Right lobe of liver (tissue), 6 donors: ENCODE data around the gene MTA2. TPM values are rescaled to one million over a fixed set of nuclear protein-coding genes. Genes with fewer than 3 reads are reported as not detected.
A peak's percentile ranks its signal among the peaks of the same experiment; 100 is the strongest.
"Not testable (repeated sequence)": the region's sequence is repeated elsewhere in the genome, so short reads cannot be mapped to it uniquely, and the experiment has no call there.

Source experiments
- ATAC-seq, 4 donors: fragments of 200-7000 bp; cut with Tn5 transposase; one replicate each; pipeline ENCODE4 v1.9.1; 2020; ENCODE audit warnings: mild to moderate bottlenecking in 4 of 4, moderate library complexity in 4 of 4
- DNase-seq, 3 donors: peaks; one replicate each; pipeline ENCODE4 v3.0.0-alpha.2; 2020
- H3K27ac ChIP-seq, 3 donors: fragments of 200-600 bp; one replicate each; pipeline ENCODE4 v1.8.0; 2022
- H3K27me3 ChIP-seq, 2 donors: fragments of 200-600 bp; one replicate each; pipeline ENCODE4 v1.8.0; 2022
- H3K36me3 ChIP-seq, 4 donors: fragments of 200-600 bp; sonication (generic) in 1 of 4; one replicate each; pipeline versions ENCODE4 v1.5.1 to v1.8.0; 2017 to 2022; ENCODE audit warnings: control low read depth in 1 of 4
- H3K4me1 ChIP-seq, 4 donors: fragments of 200-600 bp; sonication (generic) in 1 of 4; one replicate each; pipeline versions ENCODE4 v1.5.1 to v1.8.0; 2017 to 2022; ENCODE audit warnings: control low read depth in 1 of 4
- H3K4me3 ChIP-seq, 3 donors: fragments of 200-600 bp; one replicate each; pipeline ENCODE4 v1.8.0; 2022
- H3K9me3 ChIP-seq, 4 donors: fragments of 200-600 bp; sonication (generic) in 1 of 4; one replicate each; pipeline versions ENCODE4 v1.5.1 to v1.8.0; 2017 to 2022; ENCODE audit warnings: control low read depth in 1 of 4
- POLR2A ChIP-seq: fragments of 450-650 bp; IDR thresholded peaks from one replicate; pipeline ENCODE4 v1.6.1; 2017; ENCODE audit warnings: antibody characterized with exemption, mild to moderate bottlenecking
- WGBS: methylation state at CpG from one replicate; pipeline ENCODE4 v1.1.6; 2018; ENCODE audit warnings: low coverage, low lambda C conversion rate; ENCODE audit not compliant: insufficient coverage; ENCODE audit errors: missing lambda C conversion rate; 5-methylcytosine and 5-hydroxymethylcytosine counted together
- intact Hi-C, 2 donors: fragments of 100-400 bp; cut with DNase I; formaldehyde crosslinking; loops; one replicate each; pipeline versions ENCODE4 v1.11.2 to v1.14.1; 2022
- total RNA-seq, 6 experiments: library from RNA; depleted of rRNA in 2 of 6; stranded (reverse); fragments of >200 nt in 2 of 6; fragmentation: NEBNext Ultra II Directional in 3 of 6; extraction: Animal tissue kit (Norgen Biotek cat#: 25700) in 3 of 6; gene quantifications; one replicate each; pipeline versions ENCODE4 v1.1.0 to v1.2.4, GENCODE V29; 2016 to 2023
- TF ChIP-seq, protein P1 (sequence below), 4 donors: fragments of 200-600 bp in 3 of 4; fragments of 450-650 bp in 1 of 4; IDR thresholded peaks; one replicate each; pipeline versions ENCODE4 v1.5.1 to v1.8.0; 2016 to 2022; ENCODE audit warnings: antibody characterized with exemption in 4 of 4, mild to moderate bottlenecking in 2 of 4
- donor health status: DM: no; HTN: yes; CAD: no.
- donor health status: DM: no; HTN: no; CAD: no.
- donor health status: DM: no; HTN: no; CAD: no.
- donor health status: DM: no; HTN: yes; CAD: no.
- donor health status: DM: no; HTN: yes; CAD: no.

MTA2 gene
- total RNA-seq, 6 experiments from 2014 or later: 20.0 to 38.0 (median 31.8) TPM

DNA sequence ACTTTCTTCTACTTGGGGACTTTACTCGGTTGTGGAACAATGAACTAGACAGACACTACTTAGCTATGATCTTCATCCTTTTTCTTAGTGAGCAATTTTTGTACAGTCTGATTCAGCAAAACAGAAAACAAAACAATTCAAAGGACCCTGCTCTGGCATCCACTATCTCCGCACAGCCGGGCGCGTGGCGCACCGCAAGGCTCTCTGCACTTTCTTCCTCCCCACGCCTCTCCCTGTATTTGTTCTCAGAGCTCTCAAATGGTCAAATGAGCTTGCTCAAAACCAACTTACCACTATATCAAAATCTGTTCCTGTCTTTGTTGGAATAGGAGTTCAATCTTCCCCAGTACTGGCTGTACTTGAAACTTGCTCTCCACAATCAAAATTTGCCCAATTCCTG, 35.4 kb downstream of the MTA2 start:
- ATAC-seq (peak in 3 of 4 donors; percentile 7 to 18 (median 14)), DNase-seq (no peak)
- Histone ChIP-seq H3K36me3 (peaks cover 0 to 68% (median 39%) of the 10 kb centered on the region in 4 donors), H3K4me1 (peaks cover 0 to 28% (median 14%) of the 10 kb centered on the region in 4 donors), H3K9me3 (no peaks in the 10 kb centered on the region), H3K4me3 (no peak overlapping the region), H3K27ac (peak overlapping the region in 1 of 3 donors; percentile 7), H3K27me3 (no peaks in the 10 kb centered on the region)
- WGBS: 74% methylated on average over 8 of the region's 8 CpGs
- TF ChIP-seq, protein P1, sequence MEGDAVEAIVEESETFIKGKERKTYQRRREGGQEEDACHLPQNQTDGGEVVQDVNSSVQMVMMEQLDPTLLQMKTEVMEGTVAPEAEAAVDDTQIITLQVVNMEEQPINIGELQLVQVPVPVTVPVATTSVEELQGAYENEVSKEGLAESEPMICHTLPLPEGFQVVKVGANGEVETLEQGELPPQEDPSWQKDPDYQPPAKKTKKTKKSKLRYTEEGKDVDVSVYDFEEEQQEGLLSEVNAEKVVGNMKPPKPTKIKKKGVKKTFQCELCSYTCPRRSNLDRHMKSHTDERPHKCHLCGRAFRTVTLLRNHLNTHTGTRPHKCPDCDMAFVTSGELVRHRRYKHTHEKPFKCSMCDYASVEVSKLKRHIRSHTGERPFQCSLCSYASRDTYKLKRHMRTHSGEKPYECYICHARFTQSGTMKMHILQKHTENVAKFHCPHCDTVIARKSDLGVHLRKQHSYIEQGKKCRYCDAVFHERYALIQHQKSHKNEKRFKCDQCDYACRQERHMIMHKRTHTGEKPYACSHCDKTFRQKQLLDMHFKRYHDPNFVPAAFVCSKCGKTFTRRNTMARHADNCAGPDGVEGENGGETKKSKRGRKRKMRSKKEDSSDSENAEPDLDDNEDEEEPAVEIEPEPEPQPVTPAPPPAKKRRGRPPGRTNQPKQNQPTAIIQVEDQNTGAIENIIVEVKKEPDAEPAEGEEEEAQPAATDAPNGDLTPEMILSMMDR (IDR thresholded peaks at IDR 0.05): no peak
- no peak for TF ChIP-seq POLR2A
- intact Hi-C loops: no loop called here

DNA sequence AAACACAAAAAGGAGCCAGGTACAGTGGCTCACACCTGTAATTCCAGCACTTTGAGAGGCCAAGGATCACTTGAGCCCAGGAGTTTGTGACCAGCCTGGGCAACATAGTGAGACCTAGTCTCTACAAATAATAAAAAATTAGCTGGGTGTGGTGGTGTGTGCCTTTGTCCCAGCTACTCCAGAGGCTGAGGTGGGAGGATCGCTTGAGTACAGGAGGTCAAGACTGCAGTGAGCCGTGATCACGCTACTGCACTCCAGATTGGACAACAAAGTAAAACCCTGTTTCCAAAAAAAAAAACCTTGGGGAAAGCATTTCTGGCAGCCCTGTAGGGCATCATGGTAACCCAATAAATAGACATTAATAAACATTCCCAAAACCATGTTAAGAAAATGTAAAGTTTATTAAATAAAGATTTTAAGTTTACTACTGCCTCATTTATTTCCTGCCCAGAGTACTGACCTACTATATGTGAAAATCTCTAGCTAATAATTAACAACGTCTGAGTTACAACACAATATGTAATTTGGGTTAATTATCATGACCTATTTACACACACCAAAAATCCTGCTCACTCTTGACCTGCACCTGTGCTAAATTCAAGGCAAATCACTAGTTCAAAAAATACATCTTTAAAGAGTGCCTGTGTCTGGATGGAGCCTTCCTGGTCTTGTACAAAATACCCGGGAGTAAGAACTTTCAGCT, 36.4 kb downstream of the MTA2 start:
- WGBS: 11% methylated on average over 3 of the region's 5 CpGs
- intact Hi-C loops: no loop called here
- DNase-seq (peak in 1 of 3 donors; percentile 15), ATAC-seq (peak; percentile 13 to 76 (median 54))
- peak overlapping the region in 2 of 3 donors; percentile 7 to 25 for H3K27ac ChIP-seq
- no peaks in the 10 kb centered on the region for H3K9me3 ChIP-seq
- H3K4me1 ChIP-seq: peaks cover 0 to 36% (median 17%) of the 10 kb centered on the region in 4 donors
- H3K4me3 ChIP-seq: no peak overlapping the region
- H3K27me3 ChIP-seq: no peaks in the 10 kb centered on the region
- TF ChIP-seq, protein P1 (IDR thresholded peaks at IDR 0.05): no peak
- TF ChIP-seq POLR2A: no peak
- peaks cover 0 to 66% (median 31%) of the 10 kb centered on the region in 4 donors for H3K36me3 ChIP-seq

DNA sequence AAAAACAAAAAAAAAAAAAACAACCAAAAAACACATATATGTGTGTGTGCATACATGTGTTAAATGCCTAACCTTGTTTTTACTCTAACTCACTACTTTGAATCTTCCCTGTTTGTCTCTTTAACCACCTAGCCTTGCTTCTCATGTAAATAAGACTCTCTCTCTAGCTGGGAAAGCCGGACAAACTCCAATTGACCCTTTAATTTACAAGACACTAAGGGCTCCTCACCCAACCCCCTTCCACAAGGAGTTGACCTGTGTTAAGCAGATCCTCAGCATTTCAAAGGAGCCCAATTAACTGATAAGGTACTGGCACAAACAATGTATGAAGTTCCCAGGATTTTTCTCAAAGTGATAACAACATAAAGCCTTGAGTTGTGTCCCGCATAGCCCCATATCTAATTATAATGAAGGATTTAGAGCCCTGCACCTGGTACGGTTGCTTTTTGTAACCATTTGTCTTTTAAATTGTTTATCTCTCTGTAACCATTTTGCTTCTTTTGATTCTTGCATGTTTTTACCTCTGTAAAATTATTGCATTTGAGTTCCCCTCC, 39.9 kb downstream of the MTA2 start:
- DNase-seq, ATAC-seq, H3K27me3 ChIP-seq, H3K4me3 ChIP-seq, intact Hi-C loops, H3K27ac ChIP-seq, H3K9me3 ChIP-seq: not testable (repeated sequence)
- H3K4me1 ChIP-seq: peaks cover 0 to 34% (median 14%) of the 10 kb centered on the region in 4 donors
- peaks cover 0 to 58% (median 26%) of the 10 kb centered on the region in 4 donors for H3K36me3 ChIP-seq
- 57% methylated on average over 3 of the region's 3 CpGs for WGBS

DNA sequence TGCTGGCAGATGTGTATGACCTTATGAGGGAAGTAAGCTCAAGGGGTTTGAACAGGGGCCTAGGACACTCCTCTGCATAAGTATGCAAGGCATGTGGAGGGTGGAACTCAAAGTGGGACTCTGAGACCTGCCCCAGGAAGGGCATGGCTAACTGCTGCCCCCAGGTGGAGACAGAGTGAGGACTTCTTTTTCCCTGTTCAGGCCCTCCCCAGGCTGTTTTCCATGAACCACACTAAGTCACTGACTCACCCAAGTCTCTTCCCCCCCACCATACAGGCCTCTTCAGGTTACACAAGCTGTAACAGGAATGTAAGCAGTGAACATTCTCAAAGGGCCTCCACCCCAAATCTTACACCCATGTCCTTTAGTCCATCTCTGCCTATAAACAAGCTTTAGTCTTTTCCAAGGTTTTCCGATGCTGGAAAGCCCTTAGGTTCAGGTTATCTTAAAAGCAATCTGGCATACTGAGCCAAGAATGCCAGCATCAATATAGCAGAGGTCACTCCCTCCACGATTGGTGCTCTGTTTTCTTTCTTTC, 41.0 kb downstream of the MTA2 start:
- H3K36me3 ChIP-seq: peaks cover 0 to 51% (median 19%) of the 10 kb centered on the region in 4 donors
- intact Hi-C loops: no loop called here
- no peak overlapping the region for H3K4me3 ChIP-seq
- peak overlapping the region in 2 of 3 donors; percentile 22 to 37 for H3K27ac ChIP-seq
- H3K9me3 ChIP-seq: no peaks in the 10 kb centered on the region
- H3K4me1 ChIP-seq: peaks cover 0 to 28% (median 13%) of the 10 kb centered on the region in 4 donors
- H3K27me3 ChIP-seq: no peaks in the 10 kb centered on the region
- peak; percentile 78 to 84 (median 79) for DNase-seq
- TF ChIP-seq, protein P1 (IDR thresholded peaks at IDR 0.05): peak; percentile 72 to 85 (median 77)
- TF ChIP-seq POLR2A: no peak
- peak; percentile 75 to 93 (median 86) for ATAC-seq
- 16% methylated on average over 2 of the region's 2 CpGs for WGBS

DNA sequence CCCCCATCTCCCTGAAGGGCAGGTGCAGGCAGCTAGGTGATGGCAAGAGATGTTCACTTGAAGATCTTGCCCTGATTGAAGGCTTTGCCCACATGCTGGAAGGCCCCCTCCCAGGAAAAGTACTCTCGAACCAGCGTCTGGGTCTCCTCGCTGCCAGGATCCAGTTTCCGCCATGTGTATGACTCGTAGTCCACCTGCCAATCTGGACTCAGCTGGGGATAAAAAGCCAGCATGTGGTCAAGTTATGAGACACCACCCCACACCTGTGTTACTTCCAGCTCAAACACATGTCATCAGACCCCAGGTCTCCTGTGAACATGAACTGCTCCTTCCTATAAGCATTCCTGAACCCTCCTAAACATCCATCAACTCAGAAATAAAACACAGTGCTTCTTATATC, 42.0 kb downstream of the MTA2 start:
- peak in 1 of 3 donors; percentile 20 for DNase-seq
- Histone ChIP-seq H3K4me1 (peaks cover 0 to 28% (median 13%) of the 10 kb centered on the region in 4 donors), H3K36me3 (peaks cover 0 to 46% (median 19%) of the 10 kb centered on the region in 4 donors)
- H3K27me3 ChIP-seq, H3K9me3 ChIP-seq, H3K27ac ChIP-seq, ATAC-seq, H3K4me3 ChIP-seq: not testable (repeated sequence)
- no CpG with 5 or more reads among the region's 5 CpGs for WGBS
- intact Hi-C loops: loop anchor here in 1 of 2 donors (5.0 kb wide), 1 partner anchor 137 kb away; no protein-coding TSS in a partner anchor
